Kidney glomerular epithelial cell (primary cell): ENCODE results near the gene DAGLB.
"Not testable (repeated sequence)": the region's sequence is repeated elsewhere in the genome, so short reads cannot be mapped to it uniquely, and the experiment has no call there.

Experiments
- DNase-seq: peaks from one replicate; lab custom pipeline; 2025; lab: John Stamatoyannopoulos, UW

The DAGLB gene

DNA sequence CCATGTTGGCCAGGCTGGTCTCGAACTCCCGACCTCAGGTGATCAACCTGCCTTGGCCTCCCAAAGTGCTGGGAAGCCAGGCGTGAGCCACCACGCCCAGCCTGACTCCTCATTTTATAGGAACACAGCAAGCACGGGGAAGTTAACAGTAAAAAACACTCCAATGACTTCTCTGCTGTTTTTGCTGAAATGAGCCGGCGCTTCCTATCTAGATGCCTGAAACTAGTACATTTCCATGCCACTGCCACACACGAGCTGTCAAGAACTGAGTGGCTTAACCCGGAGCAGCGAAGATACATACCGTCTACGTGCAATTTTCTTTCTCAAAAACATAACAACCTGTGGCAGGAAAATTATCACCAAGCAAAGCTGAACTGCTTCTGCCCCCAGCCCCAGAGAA lies 16.8 kb downstream of the DAGLB start:
- DNase-seq: no peak

DNA sequence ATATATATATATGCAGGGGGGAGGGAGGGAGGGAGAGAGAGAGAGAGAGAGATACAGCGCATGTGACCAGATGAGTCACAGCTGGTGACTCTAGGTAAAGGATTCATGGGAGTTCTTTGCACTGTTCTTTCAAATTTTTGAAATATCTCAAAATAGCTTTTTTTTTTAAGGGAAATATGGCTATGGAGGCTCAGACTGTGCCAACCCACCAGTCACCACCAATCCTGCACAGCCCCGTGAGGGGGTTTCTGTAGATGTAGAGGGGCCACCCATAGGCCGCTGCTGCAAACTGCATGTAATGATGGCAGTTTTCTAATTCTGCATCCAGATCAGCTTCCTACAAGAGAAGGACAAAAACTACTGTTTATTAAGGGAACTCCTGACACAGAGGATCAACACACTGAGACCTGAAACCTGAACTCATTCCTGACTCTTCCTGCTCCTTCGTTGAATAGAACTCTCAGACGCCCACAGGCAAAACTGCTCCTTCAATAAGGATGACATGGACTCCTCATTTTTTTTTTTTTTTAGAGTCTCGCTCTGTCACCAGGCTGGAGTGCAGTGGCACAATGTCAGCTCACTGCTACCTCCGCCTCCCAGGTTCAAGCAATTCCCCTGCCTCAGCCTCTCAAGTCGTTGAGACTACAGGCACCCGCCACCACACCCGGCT lies 17.3 kb downstream of the DAGLB start:
- DNase-seq: peak; percentile 8

DNA sequence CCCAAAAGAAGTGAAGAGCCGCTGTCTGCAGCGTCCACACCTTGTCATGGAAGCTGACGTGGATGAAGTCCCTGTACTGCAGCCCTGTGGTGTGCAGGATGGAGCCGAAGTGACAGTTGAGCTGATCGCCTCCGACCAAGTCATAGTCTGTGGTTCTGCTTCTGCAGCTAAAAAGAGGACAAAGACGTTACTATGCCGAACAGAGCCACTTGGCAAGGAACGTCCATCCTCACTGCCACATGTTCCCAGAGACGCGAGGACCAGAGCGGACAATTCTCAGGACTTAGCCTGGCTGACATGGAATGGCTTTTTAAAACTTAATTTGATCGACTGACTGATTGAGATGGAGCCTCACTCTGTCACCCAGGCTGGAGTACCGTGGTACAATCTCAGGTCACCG lies 21.8 kb downstream of the DAGLB start:
- no peak for DNase-seq

GRCh38 chr7:6423942-6424701 lies 23.6 kb downstream of the DAGLB start:
- DNase-seq: no peak

DNA sequence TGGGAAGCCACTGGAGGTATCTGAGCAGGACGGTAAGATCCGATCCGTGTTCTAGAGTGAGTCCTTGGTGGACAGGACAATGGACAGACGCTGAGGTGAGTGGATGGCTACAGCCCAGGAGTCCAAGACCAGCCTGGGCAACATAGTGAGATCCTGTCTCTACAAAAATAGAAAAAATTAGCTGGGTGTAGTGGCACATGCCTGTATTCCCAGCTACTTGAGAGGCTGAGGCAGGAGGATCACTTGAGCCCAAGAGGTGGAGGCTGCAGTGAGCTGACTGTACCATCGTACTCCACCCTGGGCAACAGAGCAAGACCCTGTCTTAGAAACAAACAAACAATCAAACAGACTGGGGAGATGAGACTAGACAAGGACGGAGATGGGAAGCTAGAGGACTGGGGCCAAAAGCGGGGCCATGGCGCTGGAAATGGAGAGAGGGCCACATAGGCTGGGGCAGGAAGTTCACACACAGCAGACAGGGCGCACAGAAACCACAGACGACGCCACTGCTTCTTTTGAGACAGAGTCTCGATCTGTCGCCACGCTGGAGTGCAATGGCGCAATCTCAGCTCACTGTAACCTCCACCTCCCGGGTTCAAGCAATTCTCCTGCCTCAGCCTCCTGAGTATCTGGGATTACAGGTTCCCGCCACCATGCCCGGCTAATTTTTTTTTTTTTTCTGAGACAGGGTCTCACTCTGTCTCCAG lies 24.7 kb downstream of the DAGLB start:
- DNase-seq: no peak

DNA sequence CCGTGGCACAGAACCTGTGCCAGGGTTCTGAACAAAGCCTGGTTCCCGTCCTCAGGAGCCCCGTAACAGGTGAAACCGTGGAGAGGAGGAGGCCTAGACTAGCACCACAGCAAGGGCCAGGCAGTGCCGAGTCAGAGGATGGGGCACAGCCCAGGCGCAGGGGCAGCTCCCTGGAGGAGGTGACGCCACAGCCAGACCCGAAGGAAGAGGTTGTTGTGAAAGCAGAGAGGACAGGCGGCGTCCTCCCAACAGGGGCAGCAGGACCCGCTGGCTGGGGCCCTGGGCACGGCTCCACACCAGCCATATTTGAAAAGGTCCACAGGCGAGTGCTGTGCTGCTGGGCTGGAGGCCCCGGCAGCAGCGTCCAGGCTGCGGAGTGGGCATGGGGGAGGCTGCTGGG lies 25.7 kb downstream of the DAGLB start:
- no peak for DNase-seq

DNA sequence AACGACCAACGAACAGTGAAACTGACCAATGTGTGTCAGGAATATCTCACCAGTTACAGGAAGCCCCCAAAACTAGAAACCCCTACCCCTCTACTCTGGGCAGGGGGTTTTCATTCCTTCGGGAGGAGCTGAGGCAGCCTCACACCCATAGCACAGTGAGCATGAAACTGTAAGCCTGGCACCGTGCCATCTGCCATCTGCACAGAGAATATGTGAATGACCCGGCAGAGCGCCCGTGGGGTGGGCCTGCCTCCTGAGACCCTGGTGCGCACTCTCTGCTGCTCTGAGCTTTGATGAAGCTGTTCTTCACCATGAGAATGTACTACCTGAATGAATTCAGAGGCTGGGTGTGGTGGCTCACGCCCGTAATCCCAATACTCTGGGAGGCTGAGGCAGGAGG lies 27.1 kb downstream of the DAGLB start:
- DNase-seq: no peak

GRCh38 chr7:6419310-6419773 lies 28.4 kb downstream of the DAGLB start:
- DNase-seq: no peak

GRCh38 chr7:6417408-6417807 lies 30.3 kb downstream of the DAGLB start:
- DNase-seq: no peak

- no peak for DNase-seq
Observed at GRCh38 chr7:6416516-6417145, 31.1 kb downstream of the DAGLB start.

DNA sequence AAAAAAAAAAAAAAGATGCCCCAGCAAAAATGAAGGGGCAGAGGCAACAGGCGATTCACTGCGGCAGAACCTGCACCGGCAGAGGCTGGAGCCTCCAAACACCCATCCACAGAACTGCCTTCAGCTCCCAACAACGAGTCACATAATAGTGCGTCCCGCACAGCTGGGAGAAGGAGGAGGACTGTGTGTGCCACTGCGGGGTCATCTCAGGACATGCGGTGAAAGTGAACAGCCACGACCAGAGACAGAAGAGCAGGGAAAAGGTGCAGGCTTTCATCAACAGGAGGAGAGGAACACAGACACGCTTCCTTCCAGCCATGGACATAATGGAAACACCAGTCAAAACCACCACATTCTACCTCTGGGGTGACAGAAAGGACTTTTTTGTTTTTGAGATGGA lies 34.1 kb downstream of the DAGLB start:
- DNase-seq: no peak

DNA sequence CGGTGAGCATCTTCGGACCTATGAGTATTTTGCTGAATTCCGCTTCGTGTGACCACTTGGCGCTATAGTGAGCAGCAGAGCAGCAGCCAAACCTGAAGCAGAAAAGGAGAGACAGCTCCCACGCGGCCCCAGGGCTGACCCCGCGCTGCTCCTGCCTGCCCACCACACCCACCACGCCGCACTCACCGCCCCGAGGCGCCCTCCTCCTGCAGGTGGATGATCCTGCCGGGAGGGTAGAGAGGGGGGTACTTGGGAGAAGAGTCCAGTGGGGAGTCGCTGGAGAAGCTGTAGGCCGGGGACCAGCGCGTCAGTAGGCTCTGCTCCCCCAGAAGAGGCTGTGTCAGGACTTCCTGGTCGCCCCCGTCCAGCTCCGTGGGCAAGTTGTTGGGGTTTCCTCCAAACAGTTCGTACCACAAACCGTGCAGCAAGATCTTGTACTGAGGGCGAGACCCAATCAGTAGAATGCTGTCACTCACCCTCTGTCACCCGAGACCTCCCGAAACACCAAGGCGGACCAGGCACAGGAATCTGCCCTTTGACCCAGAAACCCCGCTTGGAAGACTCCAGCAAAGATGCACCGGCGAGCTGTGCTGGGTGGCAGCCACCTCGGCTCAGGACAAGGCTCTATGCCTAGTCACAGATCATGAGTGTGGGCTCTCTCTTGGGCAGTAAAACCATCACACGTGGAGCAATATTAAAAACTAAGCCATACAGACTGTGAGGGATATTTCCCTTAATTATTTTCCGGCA lies 37.6 kb downstream of the DAGLB start:
- no peak for DNase-seq

- DNase-seq: no peak
Observed at GRCh38 chr7:6409091-6409490, 38.7 kb downstream of the DAGLB start.

- no peak for DNase-seq
Observed at GRCh38 chr7:6407434-6407833, 40.3 kb downstream of the DAGLB start.

GRCh38 chr7:6406121-6406520 lies 41.6 kb downstream of the DAGLB start:
- no peak for DNase-seq

- no peak for DNase-seq
Observed at GRCh38 chr7:6403907-6404306, 43.8 kb downstream of the DAGLB start.

DNA sequence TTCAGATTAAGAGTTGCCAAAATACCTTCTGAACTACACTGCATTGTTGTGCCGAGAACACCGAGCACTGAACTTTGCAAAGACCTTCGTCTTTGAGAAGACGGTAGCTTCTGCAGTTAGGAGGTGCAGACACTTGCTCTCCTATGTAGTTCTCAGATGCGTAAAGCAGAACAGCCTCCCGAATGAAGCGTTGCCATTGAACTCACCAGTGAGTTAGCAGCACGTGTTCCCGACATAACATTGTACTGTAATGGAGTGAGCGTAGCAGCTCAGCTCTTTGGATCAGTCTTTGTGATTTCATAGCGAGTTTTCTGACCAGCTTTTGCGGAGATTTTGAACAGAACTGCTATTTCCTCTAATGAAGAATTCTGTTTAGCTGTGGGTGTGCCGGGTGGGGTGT lies 45.0 kb downstream of the DAGLB start:
- DNase-seq: no peak

GRCh38 chr7:6402041-6402440 lies 45.7 kb downstream of the DAGLB start:
- DNase-seq: no peak

DNA sequence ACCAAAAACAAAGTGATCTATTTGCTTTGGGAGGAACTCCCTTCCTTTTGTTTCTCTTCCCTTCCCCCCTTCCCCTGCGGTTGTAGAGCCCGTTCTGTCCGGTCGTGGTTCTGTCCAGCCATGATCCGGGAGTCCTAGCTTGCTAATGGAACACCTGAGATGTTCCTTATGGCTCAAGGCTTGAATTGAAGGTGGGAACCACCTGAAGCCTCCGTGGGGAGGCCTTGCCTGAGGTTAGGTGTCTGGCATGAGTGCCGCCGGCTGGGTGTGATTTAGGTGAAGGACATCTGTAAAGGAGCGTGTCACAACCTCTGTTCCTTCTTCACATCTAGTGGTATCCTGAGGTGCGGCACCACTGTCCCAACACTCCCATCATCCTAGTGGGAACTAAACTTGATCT lies 46.2 kb downstream of the DAGLB start:
- no peak for DNase-seq

GRCh38 chr7:6400243-6401105 lies 47.3 kb downstream of the DAGLB start:
- DNase-seq: not testable (repeated sequence)

DNA sequence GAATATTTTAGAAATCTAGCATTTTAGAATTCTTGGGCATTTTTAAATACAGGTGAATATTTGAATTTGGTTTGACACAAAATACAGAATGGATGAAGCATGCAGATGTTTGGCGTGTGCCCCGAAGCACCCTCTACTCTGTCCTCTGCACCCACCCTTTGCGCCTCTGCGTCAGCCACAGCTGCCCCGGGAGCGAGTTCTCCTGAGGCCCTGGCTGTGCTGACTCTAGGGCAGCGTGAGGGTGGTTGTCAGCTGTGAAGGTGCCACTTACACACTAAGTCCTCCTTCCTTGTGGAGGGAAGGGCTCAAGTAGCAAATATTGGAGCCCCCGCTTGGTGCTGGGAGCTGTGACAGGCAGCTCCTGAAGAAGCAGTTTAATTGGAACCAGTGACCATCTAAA lies 48.4 kb downstream of the DAGLB start:
- no peak for DNase-seq
